Measurements from ENCODE around the gene TRIM43B.
A peak's percentile ranks its signal among the peaks of the same experiment; 100 is the strongest.
"Not testable (repeated sequence)": the region's sequence is repeated elsewhere in the genome, so short reads cannot be mapped to it uniquely, and the experiment has no call there.

Gene TRIM43B

DNA sequence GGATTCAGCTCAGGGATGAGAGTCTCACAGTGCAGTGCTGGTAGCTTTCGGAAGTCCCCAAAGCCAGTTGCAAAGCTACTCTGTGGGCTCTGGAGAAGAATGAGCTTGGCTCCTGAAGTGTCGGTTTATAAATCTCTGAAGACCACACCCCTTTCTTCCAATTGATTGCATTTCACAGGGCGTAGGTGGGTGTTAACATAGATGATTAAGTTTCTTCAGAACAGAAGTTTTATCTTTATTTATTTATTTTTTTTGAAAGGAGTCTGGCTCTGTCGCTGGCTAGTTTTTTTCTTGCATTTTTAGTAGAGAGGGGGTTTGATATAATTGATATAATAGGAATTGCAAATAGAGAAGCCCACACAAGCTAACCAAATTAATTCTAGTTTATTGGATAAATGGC lies at the start of gene TRIM43B:
TSS of gene TRIM43B (minus strand) at position 101 of the 400 bp plus-strand sequence. CDS start 2,040 bp downstream, outside the sequence.
- not testable (repeated sequence) for H3K27ac ChIP-seq; DNase-seq (ENCODE audit: low read depth, low spot score)

DNA sequence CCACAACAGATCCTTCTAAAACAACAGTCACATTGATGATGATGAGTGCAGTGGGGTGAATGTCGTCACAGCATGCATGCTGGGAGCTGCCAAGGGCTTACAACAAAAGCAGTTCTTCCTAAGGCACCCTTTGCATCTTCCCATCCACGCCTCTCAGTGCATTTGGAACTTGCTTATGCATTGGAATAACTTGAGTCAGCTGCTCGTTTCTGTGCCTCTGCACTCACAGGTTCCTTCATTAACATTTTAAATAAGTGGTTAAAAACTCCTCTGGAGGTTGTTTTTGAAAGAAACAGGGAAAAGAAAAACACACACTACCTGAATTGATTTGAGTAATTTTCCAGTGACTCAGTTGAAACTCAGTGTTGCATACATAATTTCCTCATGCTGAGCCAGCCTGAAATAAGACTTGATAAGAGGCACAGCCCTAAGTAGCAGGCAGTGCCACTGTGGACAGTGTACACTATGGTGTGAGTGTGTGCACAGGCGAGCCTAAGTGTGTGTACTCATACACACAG lies 46.8 kb upstream of the TRIM43B start:
- DNase-seq (ENCODE audit: low read depth, low spot score): no peak
- no peak overlapping the region for H3K27ac ChIP-seq

DNA sequence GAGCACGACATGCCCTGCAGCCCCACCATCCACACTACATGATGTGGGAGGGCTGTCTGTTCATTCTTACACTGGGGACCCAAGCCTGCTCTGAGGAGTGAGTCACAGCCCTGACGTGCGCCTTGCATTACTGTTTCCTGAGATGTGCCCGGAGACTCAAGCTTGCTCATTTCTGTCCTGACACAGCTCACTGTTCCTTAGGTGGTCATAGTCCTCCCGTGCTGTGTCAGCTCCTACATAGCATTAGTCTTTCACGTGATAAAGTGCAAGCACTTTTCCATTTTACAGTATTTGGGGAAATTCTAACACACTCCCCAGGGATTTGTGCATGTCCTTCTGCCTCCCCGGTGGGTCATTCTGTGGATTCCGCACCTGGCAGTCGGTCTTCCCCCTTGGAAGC lies 46.2 kb upstream of the TRIM43B start:
- no peak for DNase-seq (ENCODE audit: low read depth, low spot score)
- no peak overlapping the region for H3K27ac ChIP-seq

DNA sequence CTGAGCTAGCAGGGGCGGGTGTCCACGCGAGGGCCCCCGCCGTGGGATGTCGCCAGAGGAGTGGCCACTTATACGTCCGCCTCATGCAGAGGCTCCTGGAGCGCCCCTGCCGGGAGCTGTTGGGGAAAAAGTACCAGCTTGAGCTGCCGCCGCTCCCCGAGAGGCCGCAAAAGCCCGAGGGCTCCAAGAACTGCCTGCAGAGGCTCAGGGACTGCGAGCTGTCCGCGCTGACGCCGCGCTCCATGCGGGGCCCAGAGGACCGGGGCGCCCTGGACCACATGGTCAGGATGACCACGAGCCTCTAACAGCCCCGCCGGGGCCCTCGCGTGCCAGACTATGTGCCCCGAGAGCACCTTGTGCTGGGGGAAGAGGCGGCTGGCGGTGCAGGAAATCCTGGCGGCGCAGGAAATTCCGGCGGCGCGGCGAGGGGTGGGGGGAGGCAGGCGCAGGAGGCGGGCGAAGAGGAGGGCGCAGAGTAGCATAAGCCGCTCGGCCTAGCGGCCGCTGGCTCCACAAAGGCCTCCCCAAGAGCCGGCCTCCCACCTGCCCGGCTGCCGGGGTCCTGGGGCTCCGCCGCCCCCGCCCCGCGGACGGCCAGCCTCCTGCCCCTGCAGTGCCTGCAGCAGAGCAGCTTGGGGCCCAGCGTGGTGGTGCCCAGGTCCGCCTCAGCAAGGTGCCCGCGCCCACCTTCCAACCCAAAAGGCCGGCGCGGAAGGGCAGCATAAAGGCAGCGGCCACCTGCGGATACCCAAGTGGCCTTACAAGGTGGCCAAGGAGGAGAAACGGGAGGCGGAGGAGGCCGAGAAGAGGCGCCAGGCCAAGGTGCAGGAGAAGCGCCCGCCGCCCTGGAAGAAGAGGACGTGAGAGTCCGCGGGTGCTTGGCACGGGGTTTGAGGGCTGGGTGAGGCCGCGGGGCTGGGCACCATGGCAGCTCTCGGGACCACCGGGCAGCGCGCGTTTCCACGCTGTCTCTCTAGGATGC lies 42.1 kb upstream of the TRIM43B start:
- peak overlapping the region; percentile 66 for H3K27ac ChIP-seq
- peak; percentile 2 for DNase-seq (ENCODE audit: low read depth, low spot score)

DNA sequence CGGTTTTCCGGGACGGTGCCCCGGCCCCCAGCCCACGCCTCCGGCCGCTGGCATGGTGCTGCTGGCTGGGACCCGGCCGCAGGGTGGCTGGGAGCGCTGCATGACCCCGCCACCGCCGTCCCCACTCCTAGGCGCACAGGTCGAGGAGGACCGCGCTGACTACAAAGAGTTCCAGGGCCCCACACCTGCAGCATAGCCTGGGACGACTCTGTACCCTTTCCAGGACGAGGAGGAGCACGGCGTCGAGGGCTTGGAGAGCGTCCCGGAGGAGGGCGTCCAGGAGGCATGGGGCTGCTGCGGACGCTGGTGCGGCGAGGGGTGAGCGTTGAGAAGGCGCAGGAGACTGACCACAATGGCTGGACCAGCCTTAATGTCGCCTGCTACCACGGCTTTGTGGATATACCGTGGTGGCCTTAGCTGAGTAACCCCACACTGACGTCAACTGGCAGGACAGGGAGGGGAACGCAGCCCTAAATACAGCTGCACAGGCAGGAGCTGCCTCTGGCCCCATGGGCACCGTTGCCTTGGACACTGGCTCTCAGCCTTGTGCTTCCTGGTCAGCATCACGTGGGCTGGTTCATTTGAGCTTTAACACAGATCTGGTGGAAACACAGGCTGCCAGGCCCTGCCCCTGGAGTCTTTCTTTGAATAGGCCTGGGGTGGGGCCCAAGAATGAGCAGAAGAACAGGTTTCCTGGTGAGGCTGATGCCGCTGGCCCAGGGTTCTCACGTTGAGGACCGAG lies 40.9 kb upstream of the TRIM43B start:
- peak; percentile 1 for DNase-seq (ENCODE audit: low read depth, low spot score)

DNA sequence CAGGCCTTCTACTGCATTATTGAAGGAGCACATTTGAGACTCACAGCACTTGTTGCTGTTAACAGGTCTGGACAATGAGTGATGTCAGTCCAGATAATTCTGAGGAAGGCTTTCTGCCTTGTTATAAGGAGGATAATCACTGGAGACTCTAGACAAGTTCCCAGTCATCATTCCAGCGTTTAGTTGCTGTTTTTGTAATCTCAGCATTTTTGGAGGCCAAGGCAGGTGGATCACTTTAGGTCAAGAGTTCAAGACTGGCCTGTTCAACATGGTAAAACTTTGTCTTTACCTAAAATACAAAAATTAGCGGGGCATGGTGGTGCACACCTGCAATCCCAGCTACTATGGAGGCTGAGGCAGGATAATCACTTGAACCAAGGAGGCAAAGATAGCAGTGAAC lies 39.6 kb upstream of the TRIM43B start:
- no peak overlapping the region for H3K27ac ChIP-seq
- no peak for DNase-seq (ENCODE audit: low read depth, low spot score)

More for the DNA sequence above, 40.9 kb upstream of the TRIM43B start:
- peak overlapping the region; percentile 66 for H3K27ac ChIP-seq

DNA sequence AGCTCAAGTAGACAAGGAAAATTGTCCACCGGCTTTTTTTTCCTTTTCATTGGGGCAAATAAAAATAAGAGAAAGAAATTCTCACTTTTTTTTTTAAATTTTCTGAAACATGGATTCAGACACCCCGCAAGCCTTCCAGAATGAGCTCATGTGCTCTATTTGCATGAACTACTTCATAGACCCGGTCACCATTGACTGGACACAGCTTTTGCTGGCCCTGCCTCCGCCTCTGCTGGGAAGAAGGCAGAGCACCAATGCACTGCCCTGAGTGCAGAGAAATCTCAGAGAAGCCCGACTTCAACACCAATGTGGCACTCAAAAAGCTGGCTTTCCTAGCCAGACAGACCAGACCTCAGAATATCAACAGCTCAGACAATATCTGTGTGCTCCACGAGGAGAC lies 30.2 kb upstream of the TRIM43B start:
- no peak for DNase-seq (ENCODE audit: low read depth, low spot score)
- no peak overlapping the region for H3K27ac ChIP-seq

DNA sequence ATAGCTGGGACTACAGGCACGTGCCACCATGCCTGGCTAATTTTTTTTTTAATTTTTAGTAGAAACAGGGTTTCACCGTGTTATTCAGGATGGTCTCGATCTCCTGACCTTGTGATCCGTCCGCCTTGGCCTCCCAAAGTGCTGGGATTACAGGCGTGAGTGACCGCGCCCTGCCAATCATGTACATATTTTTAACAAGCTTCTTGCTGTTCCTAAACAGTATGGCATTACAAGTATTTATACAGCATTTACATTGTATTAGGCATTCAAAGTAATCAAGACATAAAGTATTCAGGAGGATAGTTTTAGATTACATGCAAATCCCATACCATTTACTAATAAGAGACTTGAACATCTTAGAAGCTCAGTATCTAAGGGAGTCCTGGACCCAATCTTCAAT lies 29.7 kb upstream of the TRIM43B start:
- DNase-seq (ENCODE audit: low read depth, low spot score); H3K27ac ChIP-seq: not testable (repeated sequence)

DNA sequence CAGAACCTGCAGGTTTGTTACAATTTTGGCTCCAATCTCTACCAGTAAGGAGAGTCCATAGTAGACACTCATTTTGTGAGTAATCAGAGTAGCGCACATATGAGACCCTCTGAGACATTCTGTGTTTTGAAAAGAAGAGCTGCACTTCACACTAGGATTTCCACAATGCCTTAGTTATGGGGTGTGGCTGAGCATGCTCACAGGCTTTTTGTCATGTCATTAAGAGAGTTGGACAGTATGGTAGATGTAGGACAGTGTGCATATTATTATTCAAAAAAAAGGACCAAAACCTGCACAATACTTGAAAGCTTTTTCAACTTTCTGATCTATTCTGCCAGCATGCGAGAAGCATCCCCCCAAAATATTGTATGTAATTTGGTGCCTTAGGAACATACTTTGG lies 24.9 kb upstream of the TRIM43B start:
- DNase-seq (ENCODE audit: low read depth, low spot score): no peak
- no peak overlapping the region for H3K27ac ChIP-seq

DNA sequence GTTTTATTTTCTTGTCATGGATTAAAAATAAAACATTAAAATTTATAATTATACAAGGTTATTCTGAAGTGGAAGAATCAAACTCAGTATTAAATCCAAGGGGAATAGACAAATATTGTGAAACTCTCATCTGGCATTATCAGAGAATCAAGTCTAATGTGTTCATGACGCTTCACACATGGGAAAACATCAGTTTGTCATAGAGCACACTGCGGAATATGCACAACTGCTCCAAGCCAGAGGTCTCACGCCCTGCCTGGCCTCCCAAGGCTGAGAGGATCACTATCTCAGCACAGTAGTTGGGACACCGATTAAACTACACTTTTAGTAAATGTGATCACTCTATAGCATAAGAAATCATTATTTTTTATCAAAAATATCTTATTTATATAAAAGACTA lies 20.7 kb upstream of the TRIM43B start:
- H3K27ac ChIP-seq: no peak overlapping the region
- DNase-seq (ENCODE audit: low read depth, low spot score): no peak

DNA sequence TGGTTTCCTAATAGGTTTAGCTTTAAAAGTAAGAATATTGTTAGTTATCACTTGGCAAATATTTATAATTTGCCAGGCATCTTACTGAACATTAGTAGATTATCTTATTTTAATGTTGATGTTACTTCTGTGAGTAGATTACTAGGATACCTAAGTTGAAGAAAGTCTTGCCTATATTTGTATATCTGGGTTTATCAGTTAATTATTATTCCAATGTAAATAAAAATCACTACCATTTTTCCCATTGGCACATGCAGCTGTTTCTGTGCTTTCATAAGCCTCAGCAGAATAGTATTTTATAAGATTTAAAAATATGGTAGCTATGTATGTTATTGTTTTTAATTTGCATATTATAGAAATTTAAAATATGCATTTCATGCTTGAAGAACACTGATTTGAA lies 16.3 kb upstream of the TRIM43B start:
- H3K27ac ChIP-seq: no peak overlapping the region
- no peak for DNase-seq (ENCODE audit: low read depth, low spot score)

DNA sequence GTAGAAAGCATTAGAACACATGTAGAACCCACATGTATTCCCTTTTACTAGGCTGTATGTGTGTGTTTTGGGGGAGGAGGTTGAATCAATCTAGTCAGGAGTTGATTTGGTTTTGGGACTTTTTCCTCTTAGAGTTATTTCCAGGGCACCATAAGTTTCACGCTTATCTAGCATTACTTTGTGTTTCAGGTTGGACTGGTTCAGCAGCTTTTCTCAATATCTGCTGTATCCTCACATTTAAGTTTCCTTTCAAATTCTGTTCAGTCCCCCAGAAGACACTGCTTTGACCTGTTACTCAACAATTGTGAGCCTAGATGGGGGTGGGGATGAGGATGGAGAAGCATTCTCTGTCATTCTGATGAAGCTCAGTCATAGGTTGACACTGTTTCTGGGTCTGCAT lies 7.5 kb upstream of the TRIM43B start:
- H3K27ac ChIP-seq; DNase-seq (ENCODE audit: low read depth, low spot score): not testable (repeated sequence)

DNA sequence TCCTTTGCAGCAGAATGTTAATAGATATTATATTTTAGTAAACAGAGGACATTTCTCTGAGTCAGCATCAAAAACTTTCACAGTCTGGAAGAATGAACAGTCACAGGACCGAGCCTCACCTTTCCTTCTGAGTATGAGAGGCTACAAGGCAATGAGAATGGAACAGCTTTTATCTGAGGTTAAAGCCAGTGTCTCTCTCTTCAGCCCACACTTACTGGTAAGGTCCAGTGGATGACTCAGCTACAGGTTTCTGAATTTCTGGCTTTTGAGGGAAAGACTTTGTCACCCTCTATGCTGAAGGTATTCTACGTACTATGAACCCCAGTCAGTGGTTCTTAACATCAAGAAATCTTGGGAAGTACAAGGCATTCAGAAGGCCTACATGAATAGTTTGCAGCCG lies 9.5 kb downstream of the TRIM43B start:
- not testable (repeated sequence) for DNase-seq (ENCODE audit: low read depth, low spot score); H3K27ac ChIP-seq

DNA sequence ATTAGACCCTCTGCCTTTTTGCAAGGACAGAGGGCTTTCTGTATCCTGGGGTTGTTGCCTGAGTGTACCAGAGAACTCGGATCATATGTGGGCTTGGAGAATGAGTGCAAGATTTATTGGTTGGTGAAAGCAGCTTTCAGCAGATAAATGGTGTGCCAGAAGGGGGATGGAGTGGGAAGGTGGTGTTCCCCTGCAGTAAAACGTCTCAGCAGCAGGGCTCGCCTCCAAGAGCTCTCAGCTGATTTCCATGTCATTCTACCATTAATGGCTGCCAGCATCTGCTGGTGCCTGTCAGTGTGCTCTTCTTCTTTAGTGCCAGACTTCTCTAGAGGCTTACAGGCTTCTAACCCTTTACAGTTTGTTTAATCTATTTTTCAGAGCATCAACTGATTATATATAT lies 16.6 kb downstream of the TRIM43B start:
- H3K27ac ChIP-seq; DNase-seq (ENCODE audit: low read depth, low spot score): not testable (repeated sequence)

DNA sequence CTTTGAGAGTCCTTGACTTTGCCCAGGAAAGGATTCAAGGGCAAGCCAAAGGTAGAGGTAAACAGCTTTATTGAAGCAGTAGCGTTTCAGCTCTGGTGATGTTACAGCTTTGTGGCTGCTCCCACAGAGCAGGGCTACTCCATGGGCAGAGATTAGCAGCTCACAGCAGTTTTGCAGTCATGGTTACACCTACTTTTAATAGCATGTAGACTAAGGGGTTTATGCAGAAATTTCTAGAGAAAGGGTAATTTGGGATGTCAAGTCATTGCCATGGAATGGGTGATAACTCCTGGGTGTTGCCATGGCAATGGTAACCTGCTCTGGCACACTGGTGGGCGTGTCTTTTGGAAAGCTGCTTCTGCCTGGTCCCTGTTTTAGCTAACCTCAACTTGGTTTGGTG lies 18.0 kb downstream of the TRIM43B start:
- not testable (repeated sequence) for H3K27ac ChIP-seq; DNase-seq (ENCODE audit: low read depth, low spot score)

DNA sequence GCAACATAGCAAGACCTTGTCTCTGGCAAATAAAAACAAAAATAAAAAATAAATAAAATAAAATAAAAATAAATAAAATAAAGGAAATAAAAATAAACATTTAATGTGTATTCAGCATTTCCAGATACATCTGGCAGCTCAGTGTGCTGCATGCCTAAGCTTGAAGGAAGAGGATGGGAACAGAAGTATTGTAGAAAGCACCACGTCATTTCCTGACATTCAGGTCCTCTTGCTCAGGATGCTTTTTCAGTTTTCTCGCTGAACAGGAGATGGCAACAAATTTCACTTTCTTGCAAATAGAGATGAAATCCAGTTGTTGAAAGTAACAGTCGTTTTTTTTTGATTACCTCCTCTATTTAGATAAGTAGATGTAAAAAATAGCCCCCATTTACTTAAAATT lies 21.3 kb downstream of the TRIM43B start:
- DNase-seq (ENCODE audit: low read depth, low spot score); H3K27ac ChIP-seq: not testable (repeated sequence)

DNA sequence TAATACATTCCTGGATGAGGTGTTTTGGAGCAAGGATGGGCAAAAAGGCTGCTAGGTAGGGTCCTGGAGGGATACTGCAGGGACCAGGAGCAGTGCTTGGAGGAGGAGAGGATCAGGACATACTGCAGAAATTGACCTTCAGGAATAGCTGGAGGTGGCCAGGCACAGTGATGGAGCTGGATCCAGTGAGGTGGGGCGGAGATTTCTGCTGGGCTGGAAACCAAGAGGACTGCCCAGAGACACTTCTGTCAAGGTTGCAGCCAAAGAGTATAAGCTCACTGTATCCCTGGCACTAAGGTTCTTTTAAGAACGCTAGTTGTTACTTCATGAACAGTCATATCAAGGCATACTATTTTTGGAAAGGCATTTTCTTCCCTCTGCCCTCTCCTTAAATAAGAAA lies 39.2 kb downstream of the TRIM43B start:
- not testable (repeated sequence) for DNase-seq (ENCODE audit: low read depth, low spot score)

DNA sequence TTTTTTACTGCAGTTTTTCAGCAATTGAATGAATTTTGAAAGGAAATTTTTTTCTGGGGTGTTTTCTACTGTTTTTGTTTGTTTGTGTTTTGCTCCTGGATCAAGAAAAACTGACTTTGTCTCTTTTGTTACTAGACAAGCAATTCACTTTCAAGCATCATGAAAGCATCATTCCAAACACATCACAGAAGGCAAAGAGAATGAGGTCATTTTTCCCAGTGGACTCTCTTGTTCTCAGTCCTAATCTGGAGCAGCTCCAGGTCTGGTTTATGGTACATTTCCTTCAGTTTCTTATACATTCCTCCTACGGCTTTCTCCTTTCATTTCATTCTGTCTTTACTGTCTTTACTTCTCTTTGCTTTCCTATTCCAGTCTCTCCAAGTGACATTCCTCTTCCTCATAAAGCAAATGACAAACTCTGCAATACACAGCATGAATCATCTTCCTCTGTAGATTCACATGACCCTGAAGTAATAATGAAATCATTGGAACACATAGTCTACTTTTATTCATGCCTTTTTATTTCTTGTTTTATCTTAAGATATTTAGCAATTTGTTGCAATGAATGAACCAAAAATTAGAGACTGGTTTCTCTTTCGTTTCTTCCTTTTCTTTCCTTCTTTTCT lies 42.0 kb downstream of the TRIM43B start:
- H3K27ac ChIP-seq; DNase-seq (ENCODE audit: low read depth, low spot score): not testable (repeated sequence)

More for the DNA sequence above, 39.2 kb downstream of the TRIM43B start:
- H3K27ac ChIP-seq: not testable (repeated sequence)

DNA sequence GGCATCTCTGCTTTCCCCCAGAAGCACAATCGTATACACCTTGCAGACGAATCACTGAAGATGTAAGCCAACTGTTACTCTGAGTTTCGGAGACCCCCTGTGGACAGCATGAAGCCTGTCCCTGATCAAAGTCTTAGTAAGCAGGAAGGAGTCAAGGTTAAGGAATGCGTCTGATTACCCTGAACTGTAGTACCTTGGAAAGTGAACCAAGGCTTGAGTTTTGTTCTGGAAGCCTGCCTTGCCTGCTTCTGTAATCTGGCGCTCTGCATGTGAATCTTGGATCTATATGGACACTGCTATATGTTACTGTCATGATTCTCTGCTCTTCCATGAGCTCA lies 48.7 kb downstream of the TRIM43B start:
- not testable (repeated sequence) for DNase-seq (ENCODE audit: low read depth, low spot score); H3K27ac ChIP-seq

DNA sequence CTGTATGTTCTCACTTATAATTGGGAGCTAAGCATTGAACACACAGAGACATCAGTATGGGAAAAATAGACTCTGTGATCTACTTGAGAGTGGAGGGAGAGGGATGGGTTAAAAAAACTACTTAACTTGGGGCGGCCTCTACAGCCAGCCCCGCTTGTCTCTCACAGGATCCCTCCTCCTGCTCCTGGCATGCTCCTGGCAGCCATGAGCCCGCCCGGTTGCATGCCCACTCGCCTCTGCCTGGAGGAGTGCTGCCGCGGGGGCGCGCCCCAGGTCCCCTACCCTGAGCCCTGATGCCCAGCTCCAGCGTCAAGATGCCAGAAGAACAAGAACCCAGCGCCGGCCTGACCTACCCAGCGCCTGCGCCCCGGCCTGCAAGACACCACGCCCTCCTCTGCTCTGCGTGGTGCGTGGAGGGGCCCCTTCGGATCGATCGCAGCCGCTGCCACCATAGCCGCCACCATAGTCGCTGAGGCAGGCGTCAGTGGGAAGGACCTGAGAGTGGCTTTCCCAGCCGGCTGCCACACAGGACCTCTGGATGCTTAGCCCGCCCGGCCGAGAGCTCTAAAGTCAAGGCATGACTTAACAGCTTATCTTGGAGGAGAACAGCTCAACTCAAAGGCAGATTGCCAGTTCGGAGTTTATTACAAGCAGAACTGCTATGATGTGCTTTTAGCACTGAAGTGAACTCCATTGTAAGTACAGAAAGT lies 49.2 kb downstream of the TRIM43B start:
- not testable (repeated sequence) for DNase-seq (ENCODE audit: low read depth, low spot score); H3K27ac ChIP-seq

Data from epithelial cell of prostate (primary cell).